HG03196 (cell line): ENCODE results near the gene RPN2.

ENCODE experiments used
- ATAC-seq: cut with Tn5 transposase; IDR thresholded peaks from one replicate; pipeline ENCODE4 v1.9.1; 2021; ENCODE audit not compliant: unreplicated experiment

Gene RPN2

GRCh38 chr20:37238935-37239451, 59.9 kb downstream of the RPN2 start:
- no peak for ATAC-seq

GRCh38 chr20:37240337-37241067, 61.4 kb downstream of the RPN2 start:
- no peak for ATAC-seq

GRCh38 chr20:37242503-37242902, 63.4 kb downstream of the RPN2 start:
- ATAC-seq: no peak

GRCh38 chr20:37243076-37243936, 64.2 kb downstream of the RPN2 start:
- no peak for ATAC-seq

- no peak for ATAC-seq
Measured at GRCh38 chr20:37243937-37244571, 64.9 kb downstream of the RPN2 start.

- no peak for ATAC-seq
Measured at GRCh38 chr20:37244572-37244957, 65.4 kb downstream of the RPN2 start.

- no peak for ATAC-seq
Measured at GRCh38 chr20:37245216-37246150, 66.4 kb downstream of the RPN2 start.

- no peak for ATAC-seq
Measured at GRCh38 chr20:37246736-37247135, 67.6 kb downstream of the RPN2 start.

GRCh38 chr20:37247547-37247946, 68.4 kb downstream of the RPN2 start:
- no peak for ATAC-seq

- ATAC-seq: no peak
Measured at GRCh38 chr20:37249304-37249703, 70.2 kb downstream of the RPN2 start.

- ATAC-seq: no peak
Measured at GRCh38 chr20:37251825-37252477, 72.8 kb downstream of the RPN2 start.

GRCh38 chr20:37253087-37253486, 74.0 kb downstream of the RPN2 start:
- ATAC-seq: no peak

- ATAC-seq: no peak
Measured at GRCh38 chr20:37254114-37254878, 75.2 kb downstream of the RPN2 start.

- no peak for ATAC-seq
Measured at GRCh38 chr20:37256286-37256685, 77.2 kb downstream of the RPN2 start.

GRCh38 chr20:37257530-37257929, 78.4 kb downstream of the RPN2 start:
- ATAC-seq: no peak

- ATAC-seq: no peak
Measured at GRCh38 chr20:37257988-37258387, 78.9 kb downstream of the RPN2 start.

- ATAC-seq: no peak
Measured at GRCh38 chr20:37259031-37259430, 79.9 kb downstream of the RPN2 start.

GRCh38 chr20:37259865-37260264, 80.7 kb downstream of the RPN2 start:
- ATAC-seq: no peak

GRCh38 chr20:37260923-37261322, 81.8 kb downstream of the RPN2 start:
- no peak for ATAC-seq
